IPS-20b (cell line): ENCODE results near the gene INPP5K.
"Not testable (repeated sequence)": the region's sequence is repeated elsewhere in the genome, so short reads cannot be mapped to it uniquely, and the experiment has no call there.

Experiments
- H3K27ac ChIP-seq: one replicate; pipeline ENCODE4 v1.5.1; 2013; ENCODE audit warnings: low read length
- H3K27me3 ChIP-seq: 2 replicates; pipeline ENCODE4 v1.6.1; 2013; ENCODE audit warnings: mild to moderate bottlenecking, low read length, inconsistent platforms; ENCODE audit not compliant: insufficient read depth
- H3K36me3 ChIP-seq: 2 replicates; pipeline ENCODE4 v1.6.1; 2013; ENCODE audit warnings: low read depth, mild to moderate bottlenecking, inconsistent platforms, low read length, moderate library complexity; ENCODE audit not compliant: insufficient read depth
- H3K4me1 ChIP-seq: 2 replicates; pipeline ENCODE4 v1.6.1; 2013; ENCODE audit warnings: mild to moderate bottlenecking, control low read depth, inconsistent platforms, low read length, moderate library complexity; ENCODE audit not compliant: insufficient read depth
- H3K4me3 ChIP-seq: 2 replicates; pipeline ENCODE4 v1.5.1; 2013; ENCODE audit warnings: mild to moderate bottlenecking, low read length, inconsistent platforms
- H3K9ac ChIP-seq: 2 replicates; pipeline ENCODE4 v1.6.1; 2013; ENCODE audit warnings: low read depth, mild to moderate bottlenecking, inconsistent platforms, low read length, moderate library complexity
- H3K9me3 ChIP-seq: 2 replicates; pipeline ENCODE4 v1.6.1; 2013; ENCODE audit warnings: mild to moderate bottlenecking, low read depth, low read length, inconsistent platforms; ENCODE audit not compliant: insufficient read depth

Gene INPP5K

DNA sequence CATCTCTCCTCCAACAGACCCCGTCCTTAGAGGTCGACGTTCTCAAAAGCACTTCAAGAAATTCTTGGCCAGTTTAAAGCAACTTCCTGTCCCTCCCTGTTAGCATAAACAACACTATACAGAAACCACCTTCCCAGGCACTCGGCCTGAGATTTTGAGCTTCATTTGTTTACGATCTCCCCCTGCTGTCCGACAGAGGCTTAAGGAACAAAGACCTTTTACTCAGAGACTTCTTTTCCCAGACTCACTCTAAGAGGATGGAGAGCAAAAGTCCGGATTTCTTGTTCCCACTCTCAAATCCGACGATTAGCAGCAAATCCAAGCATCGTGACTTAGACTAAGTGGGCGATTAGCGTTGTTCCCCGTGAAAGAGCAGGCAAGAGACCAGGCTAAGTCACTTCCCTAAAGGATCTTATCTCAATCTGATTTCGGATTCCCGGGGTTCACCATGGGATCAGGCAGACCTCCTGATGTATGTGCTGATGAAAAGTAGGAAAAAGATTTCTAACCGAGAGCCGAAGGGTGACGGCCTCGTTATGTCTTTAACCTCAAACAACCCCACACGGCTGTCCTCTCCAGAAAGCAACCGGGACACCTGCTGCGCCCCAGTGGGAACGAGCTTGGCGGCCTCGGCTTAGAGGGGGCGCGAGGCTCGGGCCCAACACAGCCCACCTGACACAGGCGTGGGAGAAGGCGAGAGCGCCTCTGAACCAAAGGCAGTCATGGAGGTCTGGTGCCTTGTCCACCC, 598 bp downstream of the INPP5K start:
- no peak overlapping the region for H3K27ac ChIP-seq
- H3K27me3 ChIP-seq = no peaks in the 10 kb centered on the region
- peak overlapping the region; percentile 93; the same call in 1 of the 2 replicates for H3K9ac ChIP-seq
- H3K9me3 ChIP-seq = no peaks in the 10 kb centered on the region
- peaks cover 17% of the 10 kb centered on the region; the same call in 1 of the 2 replicates for H3K36me3 ChIP-seq
- no peaks in the 10 kb centered on the region for H3K4me1 ChIP-seq
- peak overlapping the region; percentile 85 for H3K4me3 ChIP-seq

DNA sequence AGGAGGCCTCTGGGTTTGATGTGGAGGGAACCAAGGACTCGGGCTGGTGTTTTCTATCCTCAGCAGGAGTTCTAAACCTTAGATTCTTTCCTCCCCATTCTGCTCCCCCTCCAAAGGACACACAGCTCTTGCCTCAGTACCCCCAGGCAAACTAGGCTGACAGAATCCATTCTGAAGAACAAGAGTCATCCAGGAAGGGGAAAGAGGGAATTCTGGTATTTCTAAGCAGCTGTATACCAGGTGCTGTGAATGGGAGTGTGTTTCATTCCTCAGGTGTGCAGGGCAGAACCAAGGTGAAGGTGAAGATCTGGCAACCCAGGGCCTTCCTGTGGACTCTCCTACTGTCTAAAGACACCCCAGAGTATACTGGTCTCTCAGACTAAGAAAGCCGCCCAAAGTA, 4.1 kb downstream of the INPP5K start:
- H3K4me1 ChIP-seq = no peaks in the 10 kb centered on the region
- H3K4me3 ChIP-seq = no peak overlapping the region
- no peak overlapping the region for H3K9ac ChIP-seq
- no peaks in the 10 kb centered on the region for H3K27me3 ChIP-seq
- no peak overlapping the region for H3K27ac ChIP-seq
- H3K36me3 ChIP-seq = 0 out of 2 replicates have a peak, but pooled peaks cover 5% of the 10 kb centered on the region
- no peaks in the 10 kb centered on the region for H3K9me3 ChIP-seq

DNA sequence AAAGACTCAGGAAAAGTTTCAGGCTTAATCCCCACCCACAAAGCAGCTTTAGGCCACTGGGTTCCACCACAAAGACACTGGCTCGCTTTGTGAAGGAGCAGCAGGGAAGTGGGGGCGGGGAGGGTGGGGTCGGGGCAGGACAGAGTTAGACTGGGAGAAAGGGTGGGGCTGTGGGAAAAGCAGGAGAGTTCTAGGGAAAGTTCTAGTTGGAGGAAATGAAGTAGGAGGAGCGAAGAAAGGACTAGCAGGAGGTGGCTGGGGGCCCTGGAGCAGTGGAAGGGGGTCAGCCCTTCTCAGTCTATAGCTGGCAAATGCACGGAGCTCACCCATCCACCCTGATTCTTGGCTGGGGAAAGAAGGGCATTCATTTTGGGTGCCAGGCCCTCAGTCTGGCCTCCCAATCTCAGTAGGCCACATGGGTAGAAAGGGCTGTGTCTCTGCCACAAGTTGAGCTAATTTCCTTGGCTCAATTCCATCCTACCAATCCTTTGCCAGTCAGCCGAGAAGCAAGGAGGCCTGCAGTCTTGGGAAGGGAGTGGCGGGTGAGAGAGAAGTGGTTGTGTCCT, 4.6 kb downstream of the INPP5K start:
- H3K27ac ChIP-seq = no peak overlapping the region
- H3K4me1 ChIP-seq = no peaks in the 10 kb centered on the region
- H3K9me3 ChIP-seq = no peaks in the 10 kb centered on the region
- H3K27me3 ChIP-seq = no peaks in the 10 kb centered on the region
- no peak overlapping the region for H3K9ac ChIP-seq
- H3K4me3 ChIP-seq = no peak overlapping the region
- H3K36me3 ChIP-seq = 0 out of 2 replicates have a peak, but pooled peaks cover 5% of the 10 kb centered on the region

DNA sequence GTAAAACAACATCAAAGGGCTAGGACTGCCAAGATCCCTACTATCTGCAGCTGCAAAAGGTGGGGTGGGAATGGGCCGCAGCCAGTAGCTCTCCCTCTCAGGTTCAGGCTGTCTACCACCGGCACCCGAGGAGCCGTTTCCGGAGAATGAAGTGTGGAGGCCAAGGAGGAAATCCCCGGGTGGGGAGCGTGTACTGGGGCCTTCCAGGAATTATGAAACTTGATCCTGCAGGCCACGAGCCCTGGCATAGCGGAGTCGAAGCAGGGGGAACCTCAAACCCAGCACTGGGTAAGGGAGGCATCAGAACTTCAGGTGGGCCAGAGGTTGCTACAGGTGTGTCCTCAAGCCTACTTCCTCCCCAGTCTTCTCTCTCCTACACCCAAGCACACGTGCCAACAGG, 5.1 kb downstream of the INPP5K start:
- H3K4me1 ChIP-seq = no peaks in the 10 kb centered on the region
- H3K27me3 ChIP-seq = no peaks in the 10 kb centered on the region
- no peaks in the 10 kb centered on the region for H3K9me3 ChIP-seq
- H3K27ac ChIP-seq = no peak overlapping the region
- no peak overlapping the region for H3K4me3 ChIP-seq
- H3K9ac ChIP-seq = no peak overlapping the region
- H3K36me3 ChIP-seq = peaks cover 8% of the 10 kb centered on the region; the same call in 1 of the 2 replicates

DNA sequence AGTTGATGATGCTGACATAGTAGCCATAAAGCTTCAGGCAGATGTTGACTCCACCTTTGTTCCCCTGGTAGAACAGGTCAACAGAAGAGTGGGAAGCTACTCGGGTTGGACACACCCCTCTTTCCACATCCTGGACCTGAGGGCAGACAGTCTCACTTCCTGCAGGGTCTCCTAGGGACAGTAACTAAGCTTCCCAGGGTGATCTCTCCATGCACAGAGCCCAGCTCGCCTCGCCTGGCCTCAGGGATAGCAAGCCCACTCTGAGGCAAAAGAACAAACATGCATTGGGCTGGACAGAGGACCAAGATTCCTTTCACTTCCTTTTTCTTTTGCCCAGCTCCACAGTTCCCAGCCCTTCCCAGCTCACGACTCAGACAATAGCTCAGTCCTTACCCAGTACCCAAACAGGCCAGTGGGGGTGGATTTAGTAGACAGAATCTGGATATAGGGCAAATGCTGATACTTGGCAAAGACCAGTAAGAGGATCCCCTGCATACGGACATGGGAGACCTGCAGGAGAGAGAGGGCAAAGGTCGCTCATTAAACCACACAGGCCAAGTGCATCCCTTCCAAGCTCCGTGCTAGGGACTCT, 7.0 kb downstream of the INPP5K start:
- Histone ChIP-seq H3K9me3 (no peaks in the 10 kb centered on the region), H3K4me3 (no peak overlapping the region), H3K27ac (no peak overlapping the region), H3K27me3 (no peaks in the 10 kb centered on the region), H3K36me3 (peaks cover 9% of the 10 kb centered on the region; the same call in 1 of the 2 replicates), H3K4me1 (no peaks in the 10 kb centered on the region), H3K9ac (no peak overlapping the region)

DNA sequence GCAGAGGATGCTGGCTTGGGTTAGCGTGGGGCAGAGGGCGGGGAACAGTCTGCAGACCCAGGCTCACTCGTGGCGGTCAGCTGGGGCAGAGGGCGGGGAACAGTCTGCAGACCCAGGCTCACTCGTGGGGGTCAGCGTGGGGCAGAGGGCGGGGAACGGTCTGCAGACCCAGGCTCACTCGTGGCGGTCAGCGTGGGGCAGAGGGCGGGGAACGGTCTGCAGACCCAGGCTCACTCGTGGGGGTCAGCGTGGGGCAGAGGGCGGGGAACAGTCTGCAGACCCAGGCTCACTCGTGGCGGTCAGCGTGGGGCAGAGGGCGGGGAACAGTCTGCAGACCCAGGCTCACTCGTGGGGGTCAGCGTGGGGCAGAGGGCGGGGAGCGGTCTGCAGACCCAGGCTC, 7.7 kb downstream of the INPP5K start:
- not testable (repeated sequence) for H3K9ac ChIP-seq, H3K27me3 ChIP-seq, H3K9me3 ChIP-seq, H3K4me3 ChIP-seq, H3K36me3 ChIP-seq, H3K4me1 ChIP-seq, H3K27ac ChIP-seq

DNA sequence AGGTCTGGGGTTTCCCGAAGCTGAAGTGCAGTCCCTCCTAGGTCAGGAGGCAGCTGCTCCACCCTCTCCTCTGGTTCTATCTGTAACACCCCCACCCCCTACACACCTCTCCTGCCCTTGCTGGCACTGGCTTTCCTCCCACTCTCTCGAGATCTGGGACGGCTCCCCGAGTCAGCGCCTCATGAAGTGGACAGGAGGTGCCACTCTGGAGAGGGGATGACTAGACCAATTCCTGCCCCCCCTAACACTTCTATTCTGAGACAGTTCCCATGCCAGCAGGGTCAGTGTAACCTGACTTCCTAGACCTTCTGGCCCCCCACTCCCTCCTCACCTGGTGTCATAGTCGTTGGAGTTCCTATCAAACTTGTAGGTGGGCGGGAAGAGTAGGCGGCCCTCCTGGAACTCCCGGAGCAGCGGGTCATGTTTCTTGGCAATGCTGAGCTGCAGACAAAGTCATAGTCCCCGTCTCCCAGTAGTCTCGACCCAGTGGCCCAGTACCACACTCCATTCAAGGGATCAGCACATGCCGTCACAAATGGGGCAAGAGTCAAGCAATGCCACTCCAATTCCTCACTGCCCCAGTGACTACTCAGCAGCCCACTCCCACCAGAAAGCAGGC, 9.7 kb downstream of the INPP5K start:
- Histone ChIP-seq H3K9me3 (no peaks in the 10 kb centered on the region), H3K27ac (no peak overlapping the region), H3K9ac (no peak overlapping the region), H3K4me3 (no peak overlapping the region), H3K4me1 (no peaks in the 10 kb centered on the region), H3K27me3 (no peaks in the 10 kb centered on the region), H3K36me3 (peaks cover 4% of the 10 kb centered on the region; the same call in 1 of the 2 replicates)

DNA sequence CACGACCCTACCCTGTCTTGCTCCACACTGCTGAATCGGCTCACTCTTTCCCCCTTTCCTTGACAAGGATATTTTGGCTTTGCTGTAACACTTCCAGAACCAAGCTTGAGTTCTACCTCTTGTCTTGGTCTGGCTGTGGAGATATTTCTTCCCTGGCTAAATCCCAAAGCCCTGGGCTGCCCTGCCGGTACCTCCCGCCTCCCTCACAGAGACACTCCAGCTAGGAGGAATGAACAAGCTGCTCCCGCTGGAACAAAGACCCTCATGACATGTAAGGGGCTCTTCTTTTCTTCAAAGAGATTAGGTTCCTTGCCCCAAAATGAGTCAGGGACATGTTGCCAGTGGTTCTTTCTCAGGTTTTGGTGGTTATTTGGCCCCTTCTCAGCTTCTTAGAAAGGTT, 10.8 kb downstream of the INPP5K start:
- Histone ChIP-seq H3K9me3 (no peaks in the 10 kb centered on the region), H3K27me3 (no peaks in the 10 kb centered on the region), H3K4me1 (no peaks in the 10 kb centered on the region), H3K4me3 (no peak overlapping the region), H3K27ac (no peak overlapping the region), H3K9ac (no peak overlapping the region), H3K36me3 (peaks cover 4% of the 10 kb centered on the region; the same call in 1 of the 2 replicates)

DNA sequence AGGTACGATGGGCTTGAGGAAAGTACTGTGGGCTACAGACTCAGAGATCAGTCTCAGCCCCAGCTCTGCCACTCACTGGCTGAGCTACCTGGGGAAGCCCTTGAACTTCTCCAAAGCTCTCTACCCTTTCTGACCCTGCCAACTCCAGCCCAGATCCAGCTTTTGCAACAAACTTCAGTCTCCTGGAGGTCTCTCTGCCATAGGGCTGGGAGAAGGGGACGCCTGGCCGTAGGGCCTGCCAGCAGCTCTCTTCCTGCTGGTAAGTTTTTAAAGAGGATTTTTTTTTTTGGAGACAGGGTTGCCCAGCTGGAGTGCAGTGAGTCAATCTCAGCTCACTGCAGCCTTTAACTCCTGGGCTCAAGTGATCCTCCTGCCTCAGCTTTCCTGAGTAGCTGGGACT, 11.5 kb downstream of the INPP5K start:
- Histone ChIP-seq H3K27ac (no peak overlapping the region), H3K9me3 (no peaks in the 10 kb centered on the region), H3K9ac (no peak overlapping the region), H3K4me3 (no peak overlapping the region), H3K4me1 (no peaks in the 10 kb centered on the region), H3K27me3 (no peaks in the 10 kb centered on the region), H3K36me3 (peaks cover 4% of the 10 kb centered on the region; the same call in 1 of the 2 replicates)

DNA sequence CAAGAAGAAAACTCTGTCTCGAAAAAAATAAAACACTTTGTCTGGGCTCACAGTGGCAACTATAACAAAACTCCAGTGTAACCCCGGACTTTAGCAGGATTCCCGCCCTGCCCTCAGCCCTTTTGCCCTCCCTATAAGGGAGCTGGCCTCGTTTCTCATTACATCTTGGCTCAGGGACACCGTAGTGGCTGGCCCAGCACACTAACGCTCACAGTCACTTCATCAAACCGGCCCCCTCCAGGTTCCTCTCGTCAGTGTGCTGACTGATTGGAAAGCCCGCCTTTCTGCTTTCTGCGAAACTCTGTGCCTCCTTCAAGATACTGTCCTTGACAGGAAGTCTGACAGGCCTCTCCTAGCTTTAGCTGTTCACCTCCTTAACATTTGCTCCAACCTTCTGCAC, 12.7 kb downstream of the INPP5K start:
- Histone ChIP-seq H3K4me3 (no peak overlapping the region), H3K27me3 (no peaks in the 10 kb centered on the region), H3K36me3 (peaks cover 4% of the 10 kb centered on the region; the same call in 1 of the 2 replicates), H3K27ac (no peak overlapping the region), H3K9ac (no peak overlapping the region), H3K4me1 (no peaks in the 10 kb centered on the region), H3K9me3 (no peaks in the 10 kb centered on the region)

DNA sequence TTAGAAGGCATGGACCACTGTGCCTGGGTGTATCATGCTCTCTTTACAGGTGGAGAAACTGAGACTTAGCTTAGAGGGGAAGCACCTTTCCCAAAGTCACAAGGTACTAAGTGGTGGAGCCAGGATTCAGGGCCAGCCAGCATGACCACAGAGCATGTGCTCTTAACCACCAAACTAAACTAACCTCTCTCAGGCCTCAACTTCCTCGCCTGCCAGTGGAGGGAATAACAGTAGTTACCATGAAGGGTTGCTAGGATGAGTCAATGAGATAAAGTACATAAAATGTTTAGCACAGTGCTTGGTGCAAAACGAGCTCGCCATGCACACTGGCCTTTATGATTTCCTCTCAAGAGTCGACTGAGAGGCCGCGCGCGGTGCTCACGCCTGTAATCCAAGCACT, 17.5 kb downstream of the INPP5K start:
- Histone ChIP-seq H3K9ac (no peak overlapping the region), H3K27me3 (no peaks in the 10 kb centered on the region), H3K4me1 (no peaks in the 10 kb centered on the region), H3K36me3 (no peaks in the 10 kb centered on the region; the same call in 1 of the 2 replicates), H3K27ac (no peak overlapping the region), H3K9me3 (no peaks in the 10 kb centered on the region), H3K4me3 (no peak overlapping the region)
